GM12878 (cell line): ENCODE results near the gene ARHGAP26. TPM values are rescaled to one million over a fixed set of nuclear protein-coding genes. Genes with fewer than 3 reads are reported as not detected.
"Not testable (repeated sequence)": the region's sequence is repeated elsewhere in the genome, so short reads cannot be mapped to it uniquely, and the experiment has no call there.

Source experiments
- ATAC-seq: fragments of 200-7000 bp; cut with Tn5 transposase; 3 replicates; pipeline ENCODE4 v1.9.1; 2020; ENCODE audit warnings: mild to moderate bottlenecking, moderate library complexity
- BruUV-seq: library from RNA; stranded (reverse); fragments of 400-500 nt; replicated peaks from 2 replicates; lab custom pipeline; 2021; lab: Mats Ljungman, UMichigan
- CTCF ChIA-PET: fragments of 300-600 bp; sonication (Branson Sonifier 250); formaldehyde crosslinking; extraction: SDS; loops from one replicate; lab custom pipeline; 2021; ENCODE audit warnings: inconsistent platforms; lab: Yijun Ruan, JAX
- POLR2A ChIA-PET: fragments of 350-600 bp; formaldehyde crosslinking; extraction: SDS; loops from one replicate; lab custom pipeline; 2021; ENCODE audit warnings: inconsistent platforms; lab: Charles Lee
- RAD21 ChIA-PET: fragments of 300-600 bp; sonication (Branson Sonifier 250); formaldehyde crosslinking; loops from one replicate; lab custom pipeline; 2023; ENCODE audit warnings: antibody characterized with exemption; ENCODE audit not compliant: unreplicated experiment; lab: Charles Lee
- SMC1A ChIA-PET: fragments of 300-600 bp; sonication (Branson Sonifier 250); formaldehyde crosslinking; loops from one replicate; lab custom pipeline; 2023; ENCODE audit not compliant: unreplicated experiment, uncharacterized antibody; lab: Charles Lee
- DNase-seq: peaks from one replicate; pipeline ENCODE4 v3.0.0-alpha.2; 2011; ENCODE audit warnings: low read depth, low spot score
- FAIRE-seq: peaks from 3 replicates; lab custom pipeline; 2011; peaks lifted over from hg19 to GRCh38; lab: Jason Lieb, UNC
- H2AFZ ChIP-seq: 2 replicates; pipeline ENCODE4 v1.6.0; 2011; ENCODE audit warnings: low read depth, low read length, control low read depth; ENCODE audit not compliant: control insufficient read depth
- H3K27ac ChIP-seq: 2 replicates; pipeline ENCODE4 v1.5.1; 2011; ENCODE audit warnings: control low read depth; ENCODE audit not compliant: control insufficient read depth, insufficient read depth
- H3K27me3 ChIP-seq, 2 experiments: replicated peaks in 1 of 2; 2 replicates each; pipeline versions ENCODE4 v1.6.0 to v1.6.1; 2011; ENCODE audit warnings: low read length in 1 of 2; ENCODE audit not compliant: control insufficient read depth in 2 of 2, insufficient read depth in 2 of 2
- H3K36me3 ChIP-seq, 2 experiments: 2 replicates each; pipeline ENCODE4 v1.5.1; 2011; ENCODE audit warnings: low read length in 1 of 2; ENCODE audit not compliant: control insufficient read depth in 2 of 2, insufficient read depth in 2 of 2
- H3K4me1 ChIP-seq: 2 replicates; pipeline ENCODE4 v1.6.1; 2011; ENCODE audit warnings: mild to moderate bottlenecking, low read length, moderate library complexity, mixed read lengths; ENCODE audit not compliant: control insufficient read depth, insufficient read depth
- H3K4me2 ChIP-seq: 2 replicates; pipeline ENCODE4 v1.6.0; 2011; ENCODE audit warnings: control low read depth; ENCODE audit not compliant: control insufficient read depth, insufficient read depth
- H3K4me3 ChIP-seq: fragments of 200-600 bp; sonication (generic); 2 replicates; pipeline ENCODE4 v1.5.1; 2016
- H3K79me2 ChIP-seq: 2 replicates; pipeline ENCODE4 v1.6.0; 2011; ENCODE audit warnings: low read length; ENCODE audit not compliant: control insufficient read depth, insufficient read depth
- H3K9ac ChIP-seq: 2 replicates; pipeline ENCODE4 v1.8.0; 2011; ENCODE audit warnings: low read length, control low read depth, mixed read lengths; ENCODE audit not compliant: control insufficient read depth, insufficient read depth
- H3K9me3 ChIP-seq: replicated peaks from 3 replicates; pipeline ENCODE4 v1.5.1; 2011; ENCODE audit warnings: mild to moderate bottlenecking, low read length; ENCODE audit not compliant: control insufficient read depth, insufficient read depth
- H4K20me1 ChIP-seq: 2 replicates; pipeline ENCODE4 v1.6.0; 2011; ENCODE audit not compliant: control insufficient read depth, insufficient read depth
- BMI1 ChIP-seq: fragments of 450-650 bp; IDR thresholded peaks from 2 replicates; pipeline ENCODE4 v1.6.1; 2016; ENCODE audit warnings: mild to moderate bottlenecking, moderate library complexity, borderline replicate concordance
- DPF2 ChIP-seq: fragments of 450-650 bp; IDR thresholded peaks from 2 replicates; pipeline ENCODE4 v1.6.1; 2017; ENCODE audit warnings: mild to moderate bottlenecking
- JUNB ChIP-seq: IDR thresholded peaks from 2 replicates; pipeline ENCODE4 v1.6.1; 2016; ENCODE audit warnings: antibody characterized with exemption, mild to moderate bottlenecking
- MEF2B ChIP-seq: fragments of 450-650 bp; IDR thresholded peaks from 2 replicates; pipeline ENCODE4 v1.6.1; 2018; ENCODE audit warnings: mild to moderate bottlenecking, moderate library complexity; ENCODE audit not compliant: partially characterized antibody, poor library complexity, severe bottlenecking
- MTA2 ChIP-seq: fragments of 450-650 bp; IDR thresholded peaks from 2 replicates; pipeline ENCODE4 v1.6.1; 2016; ENCODE audit warnings: low read depth, mild to moderate bottlenecking, moderate library complexity
- NFIC ChIP-seq: IDR thresholded peaks from 2 replicates; pipeline ENCODE4 v1.6.1; 2012; ENCODE audit warnings: low read depth, mild to moderate bottlenecking, inconsistent platforms, low read length, moderate library complexity
- NR2C2 ChIP-seq: IDR thresholded peaks from 2 replicates; pipeline ENCODE4 v1.6.1; 2011; ENCODE audit warnings: borderline replicate concordance, low read depth; ENCODE audit not compliant: control insufficient read depth, insufficient read length
- RAD21 ChIP-seq: IDR thresholded peaks from 2 replicates; pipeline ENCODE4 v1.6.1; 2011; ENCODE audit warnings: mild to moderate bottlenecking, low read depth, low read length, moderate library complexity; ENCODE audit not compliant: insufficient read depth
- TARDBP ChIP-seq: IDR thresholded peaks from 2 replicates; pipeline ENCODE4 v1.6.1; 2016; ENCODE audit warnings: borderline replicate concordance
- TCF3 ChIP-seq: IDR thresholded peaks from 2 replicates; pipeline ENCODE4 v1.6.1; 2012; ENCODE audit warnings: low read depth, mild to moderate bottlenecking, low read length, borderline replicate concordance; ENCODE audit not compliant: insufficient read depth
- ZNF207 ChIP-seq: fragments of 450-650 bp; IDR thresholded peaks from 2 replicates; pipeline ENCODE4 v1.6.1; 2014; ENCODE audit warnings: antibody characterized with exemption, mild to moderate bottlenecking, borderline replicate concordance
- WGBS: methylation state at CpG from one replicate; pipeline ENCODE4 v1.1.6; 2016; ENCODE audit warnings: low lambda C conversion rate; ENCODE audit not compliant: insufficient replicate concordance, insufficient coverage; ENCODE audit errors: missing lambda C conversion rate; 5-methylcytosine and 5-hydroxymethylcytosine counted together
- in situ Hi-C: fragments of 300-500 bp; cut with MboI; formaldehyde crosslinking; loops from 9 replicates; pipeline ENCODE4 v1.14.3; 2018; ENCODE audit warnings: mixed read lengths
- intact Hi-C: fragments of 100-400 bp; cut with micrococcal nuclease; formaldehyde crosslinking; loops from one replicate; pipeline ENCODE4 v1.14.2; 2022; ENCODE audit not compliant: unreplicated experiment
- polyA plus RNA-seq, 11 experiments: library from polyadenylated mRNA; depleted of rRNA in 4 of 11; unstranded in 6 of 11; stranded (reverse) in 5 of 11; fragments of >200 nt; fragmentation: Nextera tagmentation in 4 of 11; fragmentation: Illumina TruSeq in 1 of 11; extraction: Ambion mirVana in 4 of 11; extraction: Trizol in 1 of 11; gene quantifications; 1 replicate in 1 of 11; 2 replicates in 10 of 11; pipeline versions ENCODE4 v1.2.1 to v1.2.3, GENCODE V29; 2011 to 2016; ENCODE audit warnings: inconsistent platforms in 2 of 11, missing spikeins in 2 of 11, low read depth in 1 of 11
- total RNA-seq, 4 experiments: library from RNA; depleted of rRNA in 3 of 4; stranded (reverse); fragments of >200 nt in 3 of 4; fragmentation: Illumina TruSeq in 1 of 4; extraction: Trizol in 1 of 4; gene quantifications; 2 replicates each; pipeline versions ENCODE4 v1.2.1 to v1.2.3, GENCODE V29; 2013 to 2021
- TF ChIP-seq, protein P1 (sequence below): fragments of 450-650 bp; IDR thresholded peaks from 2 replicates; pipeline ENCODE4 v1.6.1; 2017; ENCODE audit warnings: mild to moderate bottlenecking, moderate library complexity

ARHGAP26 gene
- total and polyA plus RNA-seq, 10 of the 15 experiments (the other 5 are each of a cell fraction or from before 2014, with no cell fraction given) = 9.4 to 41.5 (median 19.3) TPM

DNA sequence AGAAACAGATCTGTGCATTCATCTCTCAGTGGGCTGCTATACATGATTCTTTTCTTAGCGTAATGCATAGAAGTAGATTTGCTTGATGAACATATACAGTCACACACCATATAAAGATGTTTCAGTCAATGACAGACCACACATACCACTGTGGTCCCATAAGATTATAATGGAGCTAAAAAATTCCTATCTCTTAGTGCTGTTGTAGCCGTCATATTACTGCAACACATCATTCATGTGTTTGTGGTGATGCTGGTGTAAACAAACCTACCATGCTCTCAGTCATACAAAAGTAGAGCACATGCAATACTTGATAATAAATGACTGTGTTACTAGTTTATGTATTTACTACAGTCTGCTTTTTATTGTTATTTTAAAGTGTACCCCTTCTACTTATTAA lies 214.3 kb downstream of the ARHGAP26 start:
- WGBS = 96% methylated on average over 2 of the region's 2 CpGs
- BruUV-seq = no TSS peak
- SMC1A ChIA-PET = interaction anchor here (0.6 to 1.9 kb wide), 11 partner anchors 9 to 837 kb away, joined by 3 to 6 read pairs (median 3); no protein-coding TSS in a partner anchor
- in situ Hi-C loops = no loop called here
- FAIRE-seq = no peak
- Histone ChIP-seq H2AFZ (no peak overlapping the region), H3K36me3 (no peaks in the 10 kb centered on the region), H3K27me3 (no peaks in the 10 kb centered on the region), H4K20me1 (no peaks in the 10 kb centered on the region), H3K9ac (no peak overlapping the region), H3K4me2 (no peak overlapping the region), H3K9me3 (no peaks in the 10 kb centered on the region), H3K4me1 (no peaks in the 10 kb centered on the region), H3K4me3 (no peak overlapping the region), H3K27ac (no peak overlapping the region), H3K79me2 (no peaks in the 10 kb centered on the region)
- no peak for DNase-seq
- TF ChIP-seq BMI1 (no peak), JUNB (no peak), ZNF207 (no peak), DPF2 (no peak), MTA2 (no peak), NR2C2 (no peak), TARDBP (no peak), NFIC (no peak), RAD21 (no peak), MEF2B (no peak), TCF3 (no peak)
- TF ChIP-seq, protein P1, sequence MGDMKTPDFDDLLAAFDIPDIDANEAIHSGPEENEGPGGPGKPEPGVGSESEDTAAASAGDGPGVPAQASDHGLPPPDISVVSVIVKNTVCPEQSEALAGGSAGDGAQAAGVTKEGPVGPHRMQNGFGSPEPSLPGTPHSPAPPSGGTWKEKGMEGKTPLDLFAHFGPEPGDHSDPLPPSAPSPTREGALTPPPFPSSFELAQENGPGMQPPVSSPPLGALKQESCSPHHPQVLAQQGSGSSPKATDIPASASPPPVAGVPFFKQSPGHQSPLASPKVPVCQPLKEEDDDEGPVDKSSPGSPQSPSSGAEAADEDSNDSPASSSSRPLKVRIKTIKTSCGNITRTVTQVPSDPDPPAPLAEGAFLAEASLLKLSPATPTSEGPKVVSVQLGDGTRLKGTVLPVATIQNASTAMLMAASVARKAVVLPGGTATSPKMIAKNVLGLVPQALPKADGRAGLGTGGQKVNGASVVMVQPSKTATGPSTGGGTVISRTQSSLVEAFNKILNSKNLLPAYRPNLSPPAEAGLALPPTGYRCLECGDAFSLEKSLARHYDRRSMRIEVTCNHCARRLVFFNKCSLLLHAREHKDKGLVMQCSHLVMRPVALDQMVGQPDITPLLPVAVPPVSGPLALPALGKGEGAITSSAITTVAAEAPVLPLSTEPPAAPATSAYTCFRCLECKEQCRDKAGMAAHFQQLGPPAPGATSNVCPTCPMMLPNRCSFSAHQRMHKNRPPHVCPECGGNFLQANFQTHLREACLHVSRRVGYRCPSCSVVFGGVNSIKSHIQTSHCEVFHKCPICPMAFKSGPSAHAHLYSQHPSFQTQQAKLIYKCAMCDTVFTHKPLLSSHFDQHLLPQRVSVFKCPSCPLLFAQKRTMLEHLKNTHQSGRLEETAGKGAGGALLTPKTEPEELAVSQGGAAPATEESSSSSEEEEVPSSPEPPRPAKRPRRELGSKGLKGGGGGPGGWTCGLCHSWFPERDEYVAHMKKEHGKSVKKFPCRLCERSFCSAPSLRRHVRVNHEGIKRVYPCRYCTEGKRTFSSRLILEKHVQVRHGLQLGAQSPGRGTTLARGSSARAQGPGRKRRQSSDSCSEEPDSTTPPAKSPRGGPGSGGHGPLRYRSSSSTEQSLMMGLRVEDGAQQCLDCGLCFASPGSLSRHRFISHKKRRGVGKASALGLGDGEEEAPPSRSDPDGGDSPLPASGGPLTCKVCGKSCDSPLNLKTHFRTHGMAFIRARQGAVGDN = no peak
- POLR2A ChIA-PET = interaction anchor here (1.2 kb wide), 2 partner anchors 10 to 19 kb away, joined by 3 read pairs; no protein-coding TSS in a partner anchor
- intact Hi-C loops = no loop called here
- RAD21 ChIA-PET = no interaction called here
- CTCF ChIA-PET = interaction anchor here (0.9 to 1.3 kb wide), 4 partner anchors 10 to 476 kb away, joined by 3 to 5 read pairs (median 4); no protein-coding TSS in a partner anchor
- no peak for ATAC-seq

DNA sequence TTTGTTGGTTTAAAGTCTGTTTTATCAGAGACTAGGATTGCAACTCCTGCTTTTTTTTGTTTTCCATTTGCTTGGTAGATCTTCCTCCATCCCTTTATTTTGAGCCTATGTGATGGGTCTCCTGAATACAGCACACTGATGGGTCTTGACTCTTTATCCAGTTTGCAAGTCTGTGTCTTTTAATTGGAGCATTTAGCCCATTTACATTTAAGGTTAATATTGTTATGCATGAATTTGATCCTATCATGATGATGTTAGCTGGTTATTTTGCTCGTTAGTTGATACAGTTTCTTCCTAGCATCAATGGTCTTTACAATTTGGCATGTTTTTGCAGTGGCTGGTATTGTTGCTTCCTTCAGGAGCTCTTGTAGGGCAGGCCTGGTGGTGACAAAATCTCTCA lies 219.1 kb downstream of the ARHGAP26 start:
- 93% methylated on average over 1 of the region's 1 CpG for WGBS
- intact Hi-C loops, H3K4me1 ChIP-seq, H3K79me2 ChIP-seq, H3K9ac ChIP-seq, H4K20me1 ChIP-seq, BruUV-seq, H3K4me3 ChIP-seq, H2AFZ ChIP-seq, H3K9me3 ChIP-seq, DNase-seq, H3K4me2 ChIP-seq, in situ Hi-C loops, RAD21 ChIA-PET, FAIRE-seq, H3K27me3 ChIP-seq, H3K36me3 ChIP-seq, ATAC-seq, POLR2A ChIA-PET, SMC1A ChIA-PET, H3K27ac ChIP-seq: not testable (repeated sequence)
- CTCF ChIA-PET = interaction anchor here (1.5 kb wide), 1 partner anchor 13 kb away, joined by 3 read pairs; no protein-coding TSS in a partner anchor
